ENCODE results near the gene PRKAR2A. TPM values are rescaled to one million over a fixed set of nuclear protein-coding genes. Genes with fewer than 3 reads are reported as not detected.
"Not testable (repeated sequence)": the region's sequence is repeated elsewhere in the genome, so short reads cannot be mapped to it uniquely, and the experiment has no call there.

The PRKAR2A gene
- total RNA-seq, 1 donor from 2014 or later = 23.8 TPM

GRCh38 chr3:48770192-48770502 lies 77.5 kb downstream of the PRKAR2A start:
- TF ChIP-seq CTCF (IDR thresholded peaks at IDR 0.05) (no peak), POLR2A (IDR thresholded peaks at IDR 0.05) (no peak), POLR2AphosphoS5 (IDR thresholded peaks at IDR 0.05; ENCODE audit: insufficient read depth in 1 of 2, low read depth in 1 of 2) (no peak)
- no peak for DNase-seq (ENCODE audit: extremely low spot score in 2 of 2)
- peaks cover 0 to 34% of the 10 kb centered on the region in 2 donors for H3K36me3 ChIP-seq
- H3K27me3 ChIP-seq = no peaks in the 10 kb centered on the region
- no peaks in the 10 kb centered on the region for H3K4me1 ChIP-seq
- no peak overlapping the region for H3K27ac ChIP-seq
- intact Hi-C loops (cut with DNase I) = no loop called here
- H3K4me3 ChIP-seq = no peak overlapping the region
- no peaks in the 10 kb centered on the region for H3K9me3 ChIP-seq

GRCh38 chr3:48765376-48765775 lies 82.3 kb downstream of the PRKAR2A start:
- Histone ChIP-seq H3K9me3 (no peaks in the 10 kb centered on the region), H3K4me1 (no peaks in the 10 kb centered on the region), H3K27me3 (no peaks in the 10 kb centered on the region), H3K27ac (no peak overlapping the region), H3K36me3 (peaks cover 0 to 34% of the 10 kb centered on the region in 2 donors), H3K4me3 (no peak overlapping the region)
- TF ChIP-seq CTCF (IDR thresholded peaks at IDR 0.05) = no peak
- no peak for TF ChIP-seq POLR2AphosphoS5 (IDR thresholded peaks at IDR 0.05; ENCODE audit: insufficient read depth in 1 of 2, low read depth in 1 of 2)
- TF ChIP-seq POLR2A (IDR thresholded peaks at IDR 0.05) = no peak
- intact Hi-C loops (cut with DNase I) = no loop called here
- DNase-seq (ENCODE audit: extremely low spot score in 2 of 2) = no peak

GRCh38 chr3:48762816-48763215 lies 84.9 kb downstream of the PRKAR2A start:
- Histone ChIP-seq H3K4me3 (no peak overlapping the region), H3K4me1 (no peaks in the 10 kb centered on the region), H3K9me3 (no peaks in the 10 kb centered on the region), H3K27ac (no peak overlapping the region), H3K27me3 (no peaks in the 10 kb centered on the region), H3K36me3 (peaks cover 0 to 38% of the 10 kb centered on the region in 2 donors)
- TF ChIP-seq POLR2A (IDR thresholded peaks at IDR 0.05) (no peak), CTCF (IDR thresholded peaks at IDR 0.05) (no peak), POLR2AphosphoS5 (IDR thresholded peaks at IDR 0.05; ENCODE audit: insufficient read depth in 1 of 2, low read depth in 1 of 2) (no peak)
- DNase-seq (ENCODE audit: extremely low spot score in 2 of 2) = no peak
- intact Hi-C loops (cut with DNase I) = no loop called here

- H3K36me3 ChIP-seq = peaks cover 0 to 35% of the 10 kb centered on the region in 2 donors
- H3K4me3 ChIP-seq; intact Hi-C loops (cut with DNase I); H3K27ac ChIP-seq; H3K4me1 ChIP-seq; H3K27me3 ChIP-seq; DNase-seq (ENCODE audit: extremely low spot score in 2 of 2); H3K9me3 ChIP-seq: not testable (repeated sequence)
Observed at GRCh38 chr3:48759991-48760540, 87.6 kb downstream of the PRKAR2A start.

- H3K36me3 ChIP-seq = peaks cover 0 to 31% of the 10 kb centered on the region in 2 donors
- H3K27me3 ChIP-seq; H3K4me1 ChIP-seq; intact Hi-C loops (cut with DNase I); DNase-seq (ENCODE audit: extremely low spot score in 2 of 2); H3K9me3 ChIP-seq; H3K27ac ChIP-seq; H3K4me3 ChIP-seq: not testable (repeated sequence)
Observed at GRCh38 chr3:48759531-48759930, 88.1 kb downstream of the PRKAR2A start.

DNA sequence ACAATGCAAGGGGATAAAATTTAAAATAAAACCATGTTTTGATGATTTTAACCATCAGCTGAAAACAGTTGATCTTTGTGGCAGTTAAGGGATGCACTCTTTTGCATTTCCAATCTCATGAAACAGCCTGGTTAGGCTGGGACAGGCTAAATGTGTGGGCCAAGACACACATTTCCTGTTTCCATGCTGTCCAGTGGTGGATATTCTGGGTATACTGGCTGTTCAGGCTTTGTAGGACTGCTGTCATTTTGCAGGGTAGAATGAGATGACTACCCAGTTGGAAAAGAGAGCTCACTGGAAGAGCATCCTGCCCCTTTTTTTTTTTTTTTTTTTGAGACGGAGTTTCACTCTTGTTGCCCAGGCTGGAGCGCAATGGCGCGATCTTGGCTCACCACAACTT lies 88.6 kb downstream of the PRKAR2A start:
- Histone ChIP-seq H3K4me3 (no peak overlapping the region), H3K27ac (no peak overlapping the region), H3K27me3 (no peaks in the 10 kb centered on the region), H3K36me3 (peaks cover 0 to 26% of the 10 kb centered on the region in 2 donors), H3K4me1 (no peaks in the 10 kb centered on the region), H3K9me3 (no peaks in the 10 kb centered on the region)
- intact Hi-C loops (cut with DNase I) = no loop called here
- DNase-seq (ENCODE audit: extremely low spot score in 2 of 2) = no peak
- TF ChIP-seq POLR2A (IDR thresholded peaks at IDR 0.05) = no peak
- no peak for TF ChIP-seq POLR2AphosphoS5 (IDR thresholded peaks at IDR 0.05; ENCODE audit: insufficient read depth in 1 of 2, low read depth in 1 of 2)
- TF ChIP-seq CTCF (IDR thresholded peaks at IDR 0.05) = no peak

Measured in vagina (tissue), 2 donors.